Neural crest cell (in vitro differentiated cells): ENCODE results near the gene DPH6. TPM values are rescaled to one million over a fixed set of nuclear protein-coding genes. Genes with fewer than 3 reads are reported as not detected.
A peak's percentile ranks its signal among the peaks of the same experiment; 100 is the strongest.

Experiments
- DNase-seq: peaks from one replicate; pipeline ENCODE4 v3.0.0; 2021; ENCODE audit warnings: low read depth, mixed read lengths, low spot score
- H3K27ac Mint-ChIP-seq: one replicate; pipeline ENCODE4 v1.8.0; 2021; ENCODE audit warnings: mild to moderate bottlenecking, mixed read lengths; ENCODE audit not compliant: unreplicated experiment
- H3K27me3 Mint-ChIP-seq: 2 replicates; pipeline ENCODE4 v1.8.0; 2021; ENCODE audit warnings: low read depth, mild to moderate bottlenecking, mixed read lengths
- H3K36me3 Mint-ChIP-seq: 2 replicates; pipeline ENCODE4 v1.8.0; 2021; ENCODE audit warnings: low read depth, mild to moderate bottlenecking, mixed read lengths
- H3K4me1 Mint-ChIP-seq: 2 replicates; pipeline ENCODE4 v1.8.0; 2021; ENCODE audit warnings: mixed read lengths
- H3K4me3 Mint-ChIP-seq: one replicate; pipeline ENCODE4 v1.8.0; 2021; ENCODE audit warnings: mild to moderate bottlenecking, mixed read lengths
- H3K9me3 Mint-ChIP-seq: 2 replicates; pipeline ENCODE4 v1.8.0; 2021; ENCODE audit warnings: mixed read lengths
- CTCF ChIP-seq: fragments of 200-600 bp; sonication (generic); conservative IDR thresholded peaks from 2 replicates; pipeline ENCODE4 v1.5.0; 2021; ENCODE audit warnings: antibody characterized with exemption, mild to moderate bottlenecking
- total RNA-seq: library from RNA; stranded (reverse); gene quantifications from 2 replicates; pipeline ENCODE4 v1.2.1, GENCODE V29; 2021

DPH6 gene
- total RNA-seq, 1 donor from 2014 or later, result 20.1 TPM

- Mint-ChIP-seq H3K9me3 (peaks cover 3% of the 10 kb centered on the region), H3K36me3 (no peaks in the 10 kb centered on the region), H3K27ac (peak overlapping the region; percentile 21), H3K4me1 (peaks cover 11% of the 10 kb centered on the region), H3K27me3 (no peaks in the 10 kb centered on the region), H3K4me3 (no peak overlapping the region)
- no peak for DNase-seq
- no peak for TF ChIP-seq CTCF
These were observed 49.4 kb downstream of the DPH6 start for GRCh38 chr15:35496585-35496984.

GRCh38 chr15:35495080-35495479 lies 50.9 kb downstream of the DPH6 start:
- H3K4me3 Mint-ChIP-seq, result no peak overlapping the region
- H3K27me3 Mint-ChIP-seq, result no peaks in the 10 kb centered on the region
- DNase-seq, result no peak
- H3K36me3 Mint-ChIP-seq, result peaks cover under 1% of the 10 kb centered on the region
- peaks cover 12% of the 10 kb centered on the region for H3K4me1 Mint-ChIP-seq
- H3K9me3 Mint-ChIP-seq, result peaks cover 3% of the 10 kb centered on the region
- no peak for TF ChIP-seq CTCF
- peak overlapping the region; percentile 57 for H3K27ac Mint-ChIP-seq

GRCh38 chr15:35491999-35492398 lies 54.0 kb downstream of the DPH6 start:
- Mint-ChIP-seq H3K4me3 (no peak overlapping the region), H3K36me3 (peaks cover 18% of the 10 kb centered on the region), H3K27ac (no peak overlapping the region), H3K9me3 (peaks cover 12% of the 10 kb centered on the region), H3K27me3 (no peaks in the 10 kb centered on the region), H3K4me1 (peaks cover 15% of the 10 kb centered on the region)
- no peak for TF ChIP-seq CTCF
- DNase-seq, result no peak

GRCh38 chr15:35491173-35491572 lies 54.8 kb downstream of the DPH6 start:
- Mint-ChIP-seq H3K9me3 (peaks cover 16% of the 10 kb centered on the region), H3K27me3 (no peaks in the 10 kb centered on the region), H3K27ac (no peak overlapping the region), H3K4me3 (no peak overlapping the region), H3K4me1 (peaks cover 15% of the 10 kb centered on the region), H3K36me3 (peaks cover 23% of the 10 kb centered on the region)
- TF ChIP-seq CTCF, result no peak
- DNase-seq, result no peak

GRCh38 chr15:35490511-35490910 lies 55.5 kb downstream of the DPH6 start:
- H3K4me3 Mint-ChIP-seq, result no peak overlapping the region
- H3K4me1 Mint-ChIP-seq, result peaks cover 11% of the 10 kb centered on the region
- H3K27ac Mint-ChIP-seq, result no peak overlapping the region
- peaks cover 29% of the 10 kb centered on the region for H3K36me3 Mint-ChIP-seq
- TF ChIP-seq CTCF, result no peak
- DNase-seq, result no peak
- no peaks in the 10 kb centered on the region for H3K27me3 Mint-ChIP-seq
- H3K9me3 Mint-ChIP-seq, result peaks cover 22% of the 10 kb centered on the region

- no peak for TF ChIP-seq CTCF
- Mint-ChIP-seq H3K27me3 (no peaks in the 10 kb centered on the region), H3K36me3 (peaks cover 36% of the 10 kb centered on the region), H3K9me3 (peaks cover 23% of the 10 kb centered on the region), H3K27ac (no peak overlapping the region), H3K4me3 (no peak overlapping the region), H3K4me1 (peaks cover 4% of the 10 kb centered on the region)
- no peak for DNase-seq
These were observed 58.5 kb downstream of the DPH6 start for GRCh38 chr15:35487417-35487816.
